Activated CD8-positive, alpha-beta memory T cell treated with anti-CD3 and anti-CD28 coated beads for 48 hours (primary cell): ENCODE measurements around the gene FGFBP1.
"Not testable (repeated sequence)": the region's sequence is repeated elsewhere in the genome, so short reads cannot be mapped to it uniquely, and the experiment has no call there.

ENCODE experiments used
- DNase-seq, 3 experiments: peaks; one replicate each; pipeline ENCODE4 v3.0.0-alpha.2; 2020; ENCODE audit warnings: low read depth in 2 of 3, low spot score in 2 of 3

Gene FGFBP1

GRCh38 chr4:15947684-15948083, 9.1 kb upstream of the FGFBP1 start:
- DNase-seq: no peak

GRCh38 chr4:15945516-15945915, 7.0 kb upstream of the FGFBP1 start:
- DNase-seq: no peak

- DNase-seq: no peak
These were observed 6.4 kb upstream of the FGFBP1 start for GRCh38 chr4:15944895-15945294.

GRCh38 chr4:15942283-15942682, 3.7 kb upstream of the FGFBP1 start:
- DNase-seq: no peak

GRCh38 chr4:15938182-15938581, 358 bp downstream of the FGFBP1 start:
- DNase-seq: no peak

GRCh38 chr4:15936495-15936894, 2.0 kb downstream of the FGFBP1 start:
- DNase-seq: no peak

GRCh38 chr4:15935504-15936402, 2.8 kb downstream of the FGFBP1 start:
- no peak for DNase-seq

GRCh38 chr4:15934259-15934658, 4.3 kb downstream of the FGFBP1 start:
- DNase-seq: no peak

GRCh38 chr4:15931451-15932210, 6.9 kb downstream of the FGFBP1 start:
- DNase-seq: no peak

GRCh38 chr4:15930314-15930713, 8.2 kb downstream of the FGFBP1 start:
- no peak for DNase-seq

GRCh38 chr4:15929540-15929939, 9.0 kb downstream of the FGFBP1 start:
- no peak for DNase-seq

- no peak for DNase-seq
These were observed 9.7 kb downstream of the FGFBP1 start for GRCh38 chr4:15928883-15929282.

- no peak for DNase-seq
These were observed 12.1 kb downstream of the FGFBP1 start for GRCh38 chr4:15926486-15926885.

GRCh38 chr4:15925830-15926229, 12.7 kb downstream of the FGFBP1 start:
- DNase-seq: no peak

GRCh38 chr4:15921592-15921932, 17.0 kb downstream of the FGFBP1 start:
- no peak for DNase-seq

GRCh38 chr4:15920723-15921591, 17.6 kb downstream of the FGFBP1 start:
- DNase-seq: no peak

GRCh38 chr4:15918484-15919129, 19.9 kb downstream of the FGFBP1 start:
- no peak for DNase-seq

- DNase-seq: no peak
These were observed 21.2 kb downstream of the FGFBP1 start for GRCh38 chr4:15917297-15917696.

- not testable (repeated sequence) for DNase-seq
These were observed 22.2 kb downstream of the FGFBP1 start for GRCh38 chr4:15916358-15916757.

GRCh38 chr4:15914736-15915135, 23.8 kb downstream of the FGFBP1 start:
- DNase-seq: no peak

GRCh38 chr4:15914291-15914690, 24.2 kb downstream of the FGFBP1 start:
- DNase-seq: no peak
